ENCODE data around the gene SIPA1L2. TPM values are rescaled to one million over a fixed set of nuclear protein-coding genes. Genes with fewer than 3 reads are reported as not detected.

Gene SIPA1L2
- total RNA-seq, 1 experiment from 2014 or later: 12.5 TPM

GRCh38 chr1:232655746-232656085, 25.8 kb upstream of the SIPA1L2 start:
- Histone ChIP-seq H3K9me2 (ENCODE audit: insufficient read depth) (no peaks in the 10 kb centered on the region), H3K4me2 (ENCODE audit: low read length) (no peak overlapping the region), H3K79me2 (ENCODE audit: insufficient read depth, low read length) (no peaks in the 10 kb centered on the region), H3K36me3 (ENCODE audit: control insufficient read depth in 1 of 2, insufficient read depth in 2 of 2, low read length in 2 of 2) (no peaks in the 10 kb centered on the region), H3K4me3 (replicated peaks in 1 of 2; ENCODE audit: low read depth in 1 of 2, low read length in 2 of 2) (no peak overlapping the region), H4K20me1 (ENCODE audit: insufficient read depth) (no peaks in the 10 kb centered on the region), H3K27me3 (ENCODE audit: insufficient read depth, low read length) (no peaks in the 10 kb centered on the region), H3K9me3 (ENCODE audit: control insufficient read depth in 1 of 2, insufficient read depth in 1 of 2, low read depth in 1 of 2, low read length in 2 of 2) (no peaks in the 10 kb centered on the region), H2AFZ (ENCODE audit: low read depth, low read length, poor library complexity, severe bottlenecking) (no peak overlapping the region), H3K9ac (ENCODE audit: low read length) (no peak overlapping the region), H3K27ac (ENCODE audit: low read depth, low read length) (no peak overlapping the region), H3K4me1 (ENCODE audit: control insufficient read depth in 1 of 2, insufficient read depth in 2 of 2, low read length in 2 of 2) (no peaks in the 10 kb centered on the region)
- ChIA-PET RAD21 (ENCODE audit: low non-redundant PET in 1 of 2, low total read pairs in 2 of 2, uncharacterized antibody in 2 of 2, unreplicated experiment in 2 of 2) (no interaction called here), CTCF (no interaction called here), POLR2A (no interaction called here)
- ATAC-seq (no peak), DNase-seq (ENCODE audit: low read depth, low spot score) (no peak)
- no TSS peak for BruUV-seq (replicated peaks)
- no peak for TF ChIP-seq CBX3 (IDR thresholded peaks at IDR 0.05; ENCODE audit: low read depth)
- no peak for TF ChIP-seq CEBPB (IDR thresholded peaks at IDR 0.05; ENCODE audit: low read depth)
- TF ChIP-seq JUND (IDR thresholded peaks at IDR 0.05): no peak
- no peak for TF ChIP-seq SP1 (IDR thresholded peaks at IDR 0.05; ENCODE audit: low read depth)
- TF ChIP-seq ELF1 (IDR thresholded peaks at IDR 0.05; ENCODE audit: borderline replicate concordance, low read depth): no peak
- intact Hi-C loops (cut with micrococcal nuclease): no loop called here

- POLR2A ChIA-PET: no interaction called here
- no peaks in the 10 kb centered on the region for H3K9me2 ChIP-seq (ENCODE audit: insufficient read depth)
- no peaks in the 10 kb centered on the region for H3K79me2 ChIP-seq (ENCODE audit: insufficient read depth, low read length)
- H3K4me3 ChIP-seq (replicated peaks in 1 of 2; ENCODE audit: low read depth in 1 of 2, low read length in 2 of 2): no peak overlapping the region
- H3K27me3 ChIP-seq (ENCODE audit: insufficient read depth, low read length): no peaks in the 10 kb centered on the region
- no peak overlapping the region for H3K9ac ChIP-seq (ENCODE audit: low read length)
- RAD21 ChIA-PET (ENCODE audit: low non-redundant PET in 1 of 2, low total read pairs in 2 of 2, uncharacterized antibody in 2 of 2, unreplicated experiment in 2 of 2): no interaction called here
- H3K36me3 ChIP-seq (ENCODE audit: control insufficient read depth in 1 of 2, insufficient read depth in 2 of 2, low read length in 2 of 2): no peaks in the 10 kb centered on the region
- no TSS peak for BruUV-seq (replicated peaks)
- H2AFZ ChIP-seq (ENCODE audit: low read depth, low read length, poor library complexity, severe bottlenecking): no peak overlapping the region
- DNase-seq (ENCODE audit: low read depth, low spot score) (no peak), ATAC-seq (no peak)
- no peaks in the 10 kb centered on the region for H3K9me3 ChIP-seq (ENCODE audit: control insufficient read depth in 1 of 2, insufficient read depth in 1 of 2, low read depth in 1 of 2, low read length in 2 of 2)
- no peak overlapping the region for H3K4me2 ChIP-seq (ENCODE audit: low read length)
- no peak for TF ChIP-seq ATF3 (IDR thresholded peaks at IDR 0.05)
- TF ChIP-seq ELF1 (IDR thresholded peaks at IDR 0.05; ENCODE audit: borderline replicate concordance, low read depth): no peak
- TF ChIP-seq JUND (IDR thresholded peaks at IDR 0.05): no peak
- TF ChIP-seq EGR1 (IDR thresholded peaks at IDR 0.05; ENCODE audit: low read depth): no peak
- no peak for TF ChIP-seq ZFX (IDR thresholded peaks at IDR 0.05)
- no peak for TF ChIP-seq CEBPB (IDR thresholded peaks at IDR 0.05; ENCODE audit: low read depth)
- intact Hi-C loops (cut with micrococcal nuclease): no loop called here
- no peaks in the 10 kb centered on the region for H4K20me1 ChIP-seq (ENCODE audit: insufficient read depth)
- CTCF ChIA-PET: no interaction called here
- no peaks in the 10 kb centered on the region for H3K4me1 ChIP-seq (ENCODE audit: control insufficient read depth in 1 of 2, insufficient read depth in 2 of 2, low read length in 2 of 2)
- H3K27ac ChIP-seq (ENCODE audit: low read depth, low read length): no peak overlapping the region
These were observed 25.3 kb upstream of the SIPA1L2 start for GRCh38 chr1:232655028-232655745.

Data from HCT116 (cell line).